ENCODE measurements around the gene PTGR3. TPM values are rescaled to one million over a fixed set of nuclear protein-coding genes. Genes with fewer than 3 reads are reported as not detected.

Gene PTGR3
- total and polyA plus RNA-seq, 2 of the 8 experiments (the other 6 are each of a cell fraction or from before 2014, with no cell fraction given), result 2.0 to 3.6 TPM

- no peak for TF ChIP-seq ATF2 (IDR thresholded peaks at IDR 0.05; ENCODE audit: low read length)
- TF ChIP-seq CBX5 (IDR thresholded peaks at IDR 0.05; ENCODE audit: low read depth, low read length), result no peak
- no peak for TF ChIP-seq RXRA (IDR thresholded peaks at IDR 0.05; ENCODE audit: insufficient read depth, low read depth, low read length)
- TF ChIP-seq ASH2L (IDR thresholded peaks at IDR 0.05; ENCODE audit: low read length), result no peak
- TF ChIP-seq ATF3 (IDR thresholded peaks at IDR 0.05; ENCODE audit: insufficient read depth, low read depth, low read length), result no peak
- no peak for TF ChIP-seq EP300 (IDR thresholded peaks at IDR 0.05; ENCODE audit: borderline replicate concordance in 1 of 2, low read depth in 2 of 2, low read length in 2 of 2)
- TF ChIP-seq EGR1 (IDR thresholded peaks at IDR 0.05; ENCODE audit: borderline replicate concordance, low read depth, low read length), result no peak
- no peak for TF ChIP-seq BRCA1 (IDR thresholded peaks at IDR 0.05; ENCODE audit: low read depth, low read length)
- TF ChIP-seq POU5F1 (IDR thresholded peaks at IDR 0.05; ENCODE audit: low read depth, low read length), result no peak
- TF ChIP-seq CBX8 (IDR thresholded peaks at IDR 0.05; ENCODE audit: borderline replicate concordance, low read depth, low read length), result peak; percentile 62; the same call in 1 of the 2 replicates
- TF ChIP-seq SP2 (IDR thresholded peaks at IDR 0.05; ENCODE audit: low read length), result no peak
- no peak for TF ChIP-seq USF2 (IDR thresholded peaks at IDR 0.05; ENCODE audit: low read length)
- TF ChIP-seq PHF8 (conservative IDR thresholded peaks at IDR 0.05; ENCODE audit: low read depth, low read length), result no peak
- TF ChIP-seq MAX (IDR thresholded peaks at IDR 0.05), result no peak
- no peak for TF ChIP-seq HDAC6 (IDR thresholded peaks at IDR 0.05; ENCODE audit: low read depth, low read length)
- TF ChIP-seq JUN (IDR thresholded peaks at IDR 0.05; ENCODE audit: low read depth, low read length), result no peak
Observed at GRCh38 chr18:75207310-75208154, 1.4 kb downstream of the PTGR3 start (continued).

Data from H1 (cell line).